CD4-positive, CD25-positive, alpha-beta regulatory T cell (primary cell): ENCODE measurements around the gene HELQ. TPM values are rescaled to one million over a fixed set of nuclear protein-coding genes. Genes with fewer than 3 reads are reported as not detected.

Source experiments
- ATAC-seq, 2 donors: fragments of 150-1000 bp; cut with Tn5 transposase; one replicate each; pipeline ENCODE4 v1.10.0; 2021; ENCODE audit warnings: low read depth in 2 of 2, moderate number of reproducible peaks in 2 of 2, moderate library complexity in 1 of 2
- DNase-seq, 3 donors: peaks; one replicate each; pipeline versions ENCODE4 v3.0.0 to v3.0.0-alpha.2; 2012 to 2022; ENCODE audit warnings: mixed read lengths in 1 of 3
- H3K27ac ChIP-seq: one replicate; pipeline ENCODE4 v1.7.0; 2013; ENCODE audit warnings: mild to moderate bottlenecking, low read length; ENCODE audit not compliant: insufficient read depth, poor library complexity, severe bottlenecking
- H3K27me3 ChIP-seq: one replicate; pipeline ENCODE4 v1.7.0; 2013; ENCODE audit warnings: low read length; ENCODE audit not compliant: control insufficient read depth, insufficient read depth
- H3K36me3 ChIP-seq: one replicate; pipeline ENCODE4 v1.7.0; 2013; ENCODE audit warnings: mild to moderate bottlenecking, low read length, moderate library complexity; ENCODE audit not compliant: control insufficient read depth, insufficient read depth
- H3K4me1 ChIP-seq: 2 replicates; pipeline ENCODE4 v1.7.0; 2013; ENCODE audit warnings: mild to moderate bottlenecking, low read length; ENCODE audit not compliant: insufficient read depth, control insufficient read depth, poor library complexity, severe bottlenecking
- H3K4me3 ChIP-seq: one replicate; pipeline ENCODE4 v1.7.0; 2013; ENCODE audit warnings: low read depth, mild to moderate bottlenecking, low read length, moderate library complexity
- H3K9me3 ChIP-seq, 2 experiments: 1 replicate in 1 of 2; 2 replicates in 1 of 2; pipeline ENCODE4 v1.7.0; 2013; ENCODE audit warnings: low read length in 2 of 2, mild to moderate bottlenecking in 1 of 2, moderate library complexity in 1 of 2; ENCODE audit not compliant: control insufficient read depth in 2 of 2
- H3K27ac Mint-ChIP-seq, 3 donors: one replicate each; pipeline ENCODE4 v1.8.0; 2020 to 2022; ENCODE audit warnings: mild to moderate bottlenecking in 3 of 3, mixed read lengths in 3 of 3, moderate library complexity in 2 of 3
- H3K27me3 Mint-ChIP-seq: one replicate; pipeline ENCODE4 v1.8.0; 2022; ENCODE audit warnings: mild to moderate bottlenecking, mixed read lengths
- H3K36me3 Mint-ChIP-seq: one replicate; pipeline ENCODE4 v1.8.0; 2020; ENCODE audit warnings: mixed read lengths
- H3K4me1 Mint-ChIP-seq, 4 donors: one replicate each; pipeline ENCODE4 v1.8.0; 2020 to 2022; ENCODE audit warnings: mixed read lengths in 4 of 4, mild to moderate bottlenecking in 1 of 4
- H3K4me3 Mint-ChIP-seq, 4 donors: one replicate each; pipeline ENCODE4 v1.8.0; 2020 to 2022; ENCODE audit warnings: mild to moderate bottlenecking in 4 of 4, mixed read lengths in 4 of 4, moderate library complexity in 3 of 4
- H3K9me3 Mint-ChIP-seq, 7 donors: one replicate each; pipeline ENCODE4 v1.8.0; 2020 to 2022; ENCODE audit warnings: mixed read lengths in 7 of 7, mild to moderate bottlenecking in 3 of 7, moderate library complexity in 2 of 7
- polyA plus RNA-seq, 4 donors: library from polyadenylated mRNA; unstranded; fragments of 300-500 nt; fragmentation: Illumina TruSeq; gene quantifications; one replicate each; pipeline ENCODE4 v1.2.3, GENCODE V29; 2021
- total RNA-seq: library from RNA; stranded (reverse); gene quantifications from one replicate; pipeline ENCODE4 v1.2.3, GENCODE V29; 2022

Gene HELQ
- total and polyA plus RNA-seq, 5 donors from 2014 or later, result 23.8 to 37.8 (median 27.1) TPM

GRCh38 chr4:83381173-83381572, 74.5 kb downstream of the HELQ start:
- H3K9me3 ChIP-seq, result peaks cover 19 to 20% of the 10 kb centered on the region in 2 experiments
- H3K4me3 ChIP-seq, result no peak overlapping the region
- peak overlapping the region in 1 of 4 donors; percentile 7 for H3K4me3 Mint-ChIP-seq
- H3K36me3 ChIP-seq, result no peaks in the 10 kb centered on the region
- H3K4me1 ChIP-seq, result no peaks in the 10 kb centered on the region
- peaks cover 0 to 4% (median 2%) of the 10 kb centered on the region in 4 donors for H3K4me1 Mint-ChIP-seq
- ATAC-seq, result no peak
- no peak overlapping the region for H3K27ac ChIP-seq
- no peaks in the 10 kb centered on the region for H3K27me3 ChIP-seq
- peaks cover 10% of the 10 kb centered on the region for H3K27me3 Mint-ChIP-seq
- peaks cover 2 to 24% (median 13%) of the 10 kb centered on the region in 7 donors for H3K9me3 Mint-ChIP-seq
- peaks cover 2% of the 10 kb centered on the region for H3K36me3 Mint-ChIP-seq
- no peak overlapping the region for H3K27ac Mint-ChIP-seq
- DNase-seq, result no peak

- Histone ChIP-seq H3K4me1 (no peaks in the 10 kb centered on the region), H3K9me3 (peaks cover 19 to 20% of the 10 kb centered on the region in 2 experiments), H3K27ac (no peak overlapping the region), H3K36me3 (no peaks in the 10 kb centered on the region), H3K27me3 (no peaks in the 10 kb centered on the region), H3K4me3 (no peak overlapping the region)
- peaks cover 2% of the 10 kb centered on the region for H3K36me3 Mint-ChIP-seq
- ATAC-seq, result no peak
- H3K27me3 Mint-ChIP-seq, result peaks cover 15% of the 10 kb centered on the region
- H3K27ac Mint-ChIP-seq, result no peak overlapping the region
- no peak overlapping the region for H3K4me3 Mint-ChIP-seq
- H3K9me3 Mint-ChIP-seq, result peaks cover 3 to 25% (median 15%) of the 10 kb centered on the region in 7 donors
- H3K4me1 Mint-ChIP-seq, result peaks cover 0 to 4% (median 2%) of the 10 kb centered on the region in 4 donors
- DNase-seq, result peak in 2 of 3 donors; percentile 27 to 44
These were observed 77.2 kb downstream of the HELQ start for GRCh38 chr4:83378419-83378818.

GRCh38 chr4:83372931-83373330, 82.7 kb downstream of the HELQ start:
- Mint-ChIP-seq H3K4me1 (no peaks in the 10 kb centered on the region), H3K36me3 (peaks cover 2% of the 10 kb centered on the region), H3K9me3 (peaks cover 0 to 10% (median 6%) of the 10 kb centered on the region in 7 donors), H3K27me3 (peaks cover 15% of the 10 kb centered on the region), H3K4me3 (no peak overlapping the region), H3K27ac (no peak overlapping the region)
- no peak overlapping the region for H3K27ac ChIP-seq
- ATAC-seq (no peak), DNase-seq (no peak)
- no peaks in the 10 kb centered on the region for H3K36me3 ChIP-seq
- no peaks in the 10 kb centered on the region for H3K4me1 ChIP-seq
- peaks cover 6% of the 10 kb centered on the region in 2 experiments for H3K9me3 ChIP-seq
- H3K27me3 ChIP-seq, result no peaks in the 10 kb centered on the region
- H3K4me3 ChIP-seq, result no peak overlapping the region

- Mint-ChIP-seq H3K4me3 (no peak overlapping the region), H3K27me3 (peaks cover 8% of the 10 kb centered on the region), H3K36me3 (peaks cover under 1% of the 10 kb centered on the region), H3K9me3 (peaks cover 0 to 7% (median 3%) of the 10 kb centered on the region in 7 donors), H3K27ac (no peak overlapping the region), H3K4me1 (no peaks in the 10 kb centered on the region)
- no peaks in the 10 kb centered on the region for H3K36me3 ChIP-seq
- ATAC-seq (no peak), DNase-seq (no peak)
- no peak overlapping the region for H3K27ac ChIP-seq
- no peaks in the 10 kb centered on the region for H3K9me3 ChIP-seq
- no peaks in the 10 kb centered on the region for H3K4me1 ChIP-seq
- no peak overlapping the region for H3K4me3 ChIP-seq
- no peaks in the 10 kb centered on the region for H3K27me3 ChIP-seq
These were observed 83.7 kb downstream of the HELQ start for GRCh38 chr4:83371936-83372335.

GRCh38 chr4:83371235-83371634, 84.4 kb downstream of the HELQ start:
- H3K36me3 Mint-ChIP-seq, result peaks cover 2% of the 10 kb centered on the region
- DNase-seq, result no peak
- no peak overlapping the region for H3K4me3 ChIP-seq
- no peaks in the 10 kb centered on the region for H3K27me3 ChIP-seq
- no peaks in the 10 kb centered on the region for H3K36me3 ChIP-seq
- no peak overlapping the region for H3K27ac Mint-ChIP-seq
- H3K27ac ChIP-seq, result no peak overlapping the region
- H3K4me1 Mint-ChIP-seq, result no peaks in the 10 kb centered on the region
- H3K4me3 Mint-ChIP-seq, result no peak overlapping the region
- H3K4me1 ChIP-seq, result no peaks in the 10 kb centered on the region
- no peaks in the 10 kb centered on the region for H3K9me3 ChIP-seq
- no peak for ATAC-seq
- peaks cover 5% of the 10 kb centered on the region for H3K27me3 Mint-ChIP-seq
- peaks cover 0 to 7% (median 2%) of the 10 kb centered on the region in 7 donors for H3K9me3 Mint-ChIP-seq

GRCh38 chr4:83370640-83370906, 85.0 kb downstream of the HELQ start:
- ATAC-seq (no peak), DNase-seq (no peak)
- Histone ChIP-seq H3K4me3 (no peak overlapping the region), H3K4me1 (no peaks in the 10 kb centered on the region), H3K36me3 (no peaks in the 10 kb centered on the region), H3K27ac (no peak overlapping the region), H3K27me3 (no peaks in the 10 kb centered on the region), H3K9me3 (no peaks in the 10 kb centered on the region)
- H3K27me3 Mint-ChIP-seq, result no peaks in the 10 kb centered on the region
- H3K9me3 Mint-ChIP-seq, result peaks cover 0 to 4% (median 0%) of the 10 kb centered on the region in 7 donors
- no peak overlapping the region for H3K27ac Mint-ChIP-seq
- H3K4me1 Mint-ChIP-seq, result no peaks in the 10 kb centered on the region
- peaks cover 5% of the 10 kb centered on the region for H3K36me3 Mint-ChIP-seq
- no peak overlapping the region for H3K4me3 Mint-ChIP-seq

- H3K36me3 Mint-ChIP-seq, result peaks cover 5% of the 10 kb centered on the region
- no peaks in the 10 kb centered on the region for H3K4me1 Mint-ChIP-seq
- no peak for DNase-seq
- H3K4me3 Mint-ChIP-seq, result no peak overlapping the region
- Histone ChIP-seq H3K4me1 (no peaks in the 10 kb centered on the region), H3K27ac (no peak overlapping the region), H3K9me3 (no peaks in the 10 kb centered on the region), H3K36me3 (no peaks in the 10 kb centered on the region), H3K27me3 (no peaks in the 10 kb centered on the region), H3K4me3 (no peak overlapping the region)
- H3K9me3 Mint-ChIP-seq, result peaks cover 0 to 4% (median 0%) of the 10 kb centered on the region in 7 donors
- no peak overlapping the region for H3K27ac Mint-ChIP-seq
- ATAC-seq, result no peak
- H3K27me3 Mint-ChIP-seq, result no peaks in the 10 kb centered on the region
These were observed 85.6 kb downstream of the HELQ start for GRCh38 chr4:83369831-83370639.

- Mint-ChIP-seq H3K27me3 (no peaks in the 10 kb centered on the region), H3K4me1 (peaks cover 0 to 3% (median 0%) of the 10 kb centered on the region in 4 donors), H3K9me3 (peaks cover 0 to 2% (median 0%) of the 10 kb centered on the region in 7 donors), H3K36me3 (peaks cover 5% of the 10 kb centered on the region), H3K4me3 (no peak overlapping the region), H3K27ac (no peak overlapping the region)
- no peaks in the 10 kb centered on the region for H3K27me3 ChIP-seq
- no peak overlapping the region for H3K27ac ChIP-seq
- ATAC-seq (no peak), DNase-seq (no peak)
- no peaks in the 10 kb centered on the region for H3K4me1 ChIP-seq
- no peak overlapping the region for H3K4me3 ChIP-seq
- H3K36me3 ChIP-seq, result no peaks in the 10 kb centered on the region
- no peaks in the 10 kb centered on the region for H3K9me3 ChIP-seq
These were observed 91.3 kb downstream of the HELQ start for GRCh38 chr4:83364312-83364711.
